Kidney capillary endothelial cell (primary cell): Measurements from ENCODE around the gene FGD2.
A peak's percentile ranks its signal among the peaks of the same experiment; 100 is the strongest.
"Not testable (repeated sequence)": the region's sequence is repeated elsewhere in the genome, so short reads cannot be mapped to it uniquely, and the experiment has no call there.

Experiments
- DNase-seq: peaks from one replicate; pipeline ENCODE4 v3.0.0-alpha.2; 2018; ENCODE audit warnings: low spot score

The FGD2 gene

DNA sequence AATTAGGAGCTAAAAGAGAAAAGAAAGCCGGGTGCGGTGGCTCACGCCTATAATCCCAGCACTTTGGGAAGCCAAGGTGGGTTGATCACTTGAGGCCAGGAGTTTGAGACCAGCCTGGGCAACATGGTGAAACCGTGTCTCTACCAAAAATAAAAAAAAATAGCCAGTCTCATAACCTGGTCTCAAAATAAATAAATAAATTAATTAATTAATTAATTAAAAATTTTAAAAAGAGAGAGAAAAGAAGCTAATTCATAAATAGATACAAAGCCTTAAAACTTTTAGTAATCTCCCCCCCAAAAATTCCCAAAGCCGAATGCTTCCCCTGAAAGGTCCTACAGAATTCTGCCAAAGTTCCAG lies 53.5 kb downstream of the FGD2 start:
- not testable (repeated sequence) for DNase-seq

DNA sequence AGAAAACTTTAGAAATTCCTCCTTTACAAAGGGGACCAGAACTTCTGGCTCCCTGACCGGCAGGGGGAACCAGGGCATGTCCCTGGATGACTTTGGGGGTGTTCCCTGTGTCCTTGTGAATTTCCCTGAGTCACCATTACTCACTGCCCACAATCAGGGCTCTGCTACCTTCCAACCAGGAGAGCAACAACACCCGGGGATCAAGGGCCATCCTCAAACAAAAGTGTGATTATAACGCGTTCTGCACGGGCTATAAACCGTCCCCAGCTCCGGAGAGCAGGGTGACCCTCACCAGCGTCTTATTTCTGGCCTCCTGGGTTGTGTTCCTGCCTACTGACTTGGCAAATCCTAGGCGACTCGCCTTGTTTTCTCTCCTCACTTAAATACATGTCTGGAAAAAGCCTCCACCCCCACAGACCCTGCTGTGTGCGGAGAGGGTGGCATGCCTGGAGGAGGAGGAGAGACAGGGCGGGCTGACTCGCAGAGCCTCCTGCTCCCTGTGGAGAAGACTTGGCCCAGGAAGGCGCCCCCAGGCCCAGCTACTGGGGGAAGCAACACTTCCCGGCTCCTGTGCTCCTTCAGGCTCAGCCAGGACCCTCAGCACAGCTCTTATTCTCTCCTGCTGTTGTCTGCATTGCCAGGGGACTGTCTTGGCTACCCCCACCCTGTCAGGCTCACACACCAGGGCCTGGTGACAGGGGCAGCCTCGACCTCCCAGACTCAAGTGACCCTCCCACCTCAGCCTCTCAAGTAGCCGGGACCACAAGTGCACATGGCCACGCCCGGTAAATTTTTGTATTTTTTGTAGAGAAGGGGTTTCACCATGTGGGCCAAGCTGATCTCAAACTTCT lies 54.1 kb downstream of the FGD2 start:
- peak; percentile 82 for DNase-seq

DNA sequence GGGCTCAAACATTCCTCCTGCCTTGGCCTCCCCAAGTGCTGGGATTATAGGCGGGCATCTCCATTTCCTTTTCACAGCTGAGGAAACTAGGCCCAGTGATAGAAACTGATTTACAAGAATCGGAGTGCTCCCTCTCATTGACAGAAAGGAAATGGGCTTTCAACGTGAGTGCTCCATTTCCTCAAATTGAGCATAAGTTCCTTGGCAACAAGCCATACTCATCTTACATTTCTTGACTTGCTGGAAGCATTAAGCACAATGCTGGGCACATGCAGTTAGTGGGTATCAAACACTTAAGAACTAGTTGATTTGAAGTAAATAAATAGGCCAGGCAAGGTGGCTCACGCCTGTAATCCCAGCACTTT lies 54.7 kb downstream of the FGD2 start:
- DNase-seq = no peak

DNA sequence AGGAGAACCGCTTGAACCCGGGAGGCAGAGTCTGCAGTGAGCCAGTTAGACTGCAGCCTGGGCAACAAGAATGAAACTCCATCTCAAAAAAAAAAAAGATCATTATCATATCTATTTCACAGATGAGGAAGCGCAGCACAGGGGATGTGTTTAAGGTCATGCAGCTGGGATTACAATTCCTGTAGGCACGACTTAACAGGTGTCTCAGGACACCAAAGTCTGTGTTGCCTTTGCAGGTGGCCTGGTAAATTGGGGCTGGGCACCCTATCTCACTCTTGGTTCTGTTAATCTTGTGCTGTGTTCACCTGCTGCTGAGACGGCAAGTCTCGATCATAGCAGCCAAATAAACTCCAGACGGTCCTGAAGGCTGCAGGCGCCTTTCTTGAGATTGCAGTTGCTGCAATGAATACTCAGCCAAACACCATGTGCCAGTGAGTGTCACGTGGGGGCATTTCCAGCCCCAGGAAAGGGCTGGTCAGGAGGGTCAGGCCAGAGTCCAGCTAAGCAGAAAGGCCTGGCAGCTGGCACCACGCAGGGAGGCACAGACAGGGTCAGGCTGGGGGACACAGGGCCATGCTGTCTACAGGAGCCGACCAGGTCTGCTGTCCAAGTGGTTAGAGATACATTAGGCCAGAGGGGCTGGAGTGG lies 55.8 kb downstream of the FGD2 start:
- DNase-seq = no peak

DNA sequence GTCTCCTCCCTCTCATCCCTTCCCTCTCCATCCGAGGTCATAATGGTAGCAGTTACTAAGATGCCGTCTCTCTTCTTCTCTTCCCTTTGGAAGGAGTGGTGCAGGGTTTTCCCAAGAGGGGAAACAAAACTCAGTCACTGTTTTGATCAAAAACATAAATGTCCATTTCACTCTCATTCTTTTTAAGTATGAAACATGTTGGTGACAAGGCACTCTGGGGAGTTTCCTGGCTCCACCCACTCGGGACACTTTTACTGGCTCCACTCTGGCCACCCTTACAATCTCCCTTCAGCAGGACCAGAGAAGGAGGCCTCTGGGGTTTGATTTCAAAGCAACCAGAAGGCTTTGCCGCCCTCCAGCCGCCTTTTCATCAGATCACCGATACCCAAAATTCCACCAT lies 57.0 kb downstream of the FGD2 start:
- DNase-seq = no peak

DNA sequence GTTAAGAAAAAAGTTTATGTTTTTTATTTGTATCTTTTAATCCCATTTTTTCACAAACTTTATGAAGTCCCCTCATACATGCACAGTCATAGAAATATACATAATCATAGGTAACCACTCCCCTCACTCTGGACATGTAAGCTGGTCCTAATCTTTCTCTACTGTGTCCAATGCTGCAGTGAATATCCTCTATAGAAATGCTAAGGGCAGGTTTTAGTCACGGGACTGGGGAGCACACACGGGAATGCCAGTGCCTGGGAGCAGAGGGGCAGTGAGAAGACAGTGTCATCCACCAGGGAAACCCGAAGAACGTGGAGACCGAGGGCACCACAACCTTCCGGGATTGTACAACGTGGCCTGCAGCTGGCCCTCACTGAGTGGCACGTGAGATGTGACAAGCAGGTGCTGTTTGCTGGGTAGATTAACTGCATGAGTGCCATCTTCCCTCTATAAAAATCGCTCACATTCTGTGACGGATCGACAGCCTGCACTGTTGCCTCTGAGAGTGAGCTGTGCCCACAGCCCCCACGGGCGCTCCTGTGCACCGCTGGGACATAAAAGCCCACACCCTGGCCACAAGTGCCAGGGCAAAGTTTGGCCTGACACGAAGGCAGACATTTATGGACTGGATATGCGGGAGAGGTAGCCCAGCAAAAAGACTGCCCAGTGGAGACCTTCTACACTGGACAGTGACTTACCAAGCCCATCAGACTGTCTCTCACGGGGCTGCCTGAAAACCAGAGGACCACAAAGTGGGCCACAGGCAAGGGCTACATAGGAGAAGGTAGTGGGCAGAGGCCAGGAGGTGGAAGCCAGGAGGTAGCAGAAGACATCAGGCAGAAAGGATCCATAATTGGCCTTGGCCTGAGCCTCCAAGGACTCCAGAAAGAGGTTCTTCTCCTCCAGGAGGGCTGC lies 63.2 kb downstream of the FGD2 start:
- no peak for DNase-seq

DNA sequence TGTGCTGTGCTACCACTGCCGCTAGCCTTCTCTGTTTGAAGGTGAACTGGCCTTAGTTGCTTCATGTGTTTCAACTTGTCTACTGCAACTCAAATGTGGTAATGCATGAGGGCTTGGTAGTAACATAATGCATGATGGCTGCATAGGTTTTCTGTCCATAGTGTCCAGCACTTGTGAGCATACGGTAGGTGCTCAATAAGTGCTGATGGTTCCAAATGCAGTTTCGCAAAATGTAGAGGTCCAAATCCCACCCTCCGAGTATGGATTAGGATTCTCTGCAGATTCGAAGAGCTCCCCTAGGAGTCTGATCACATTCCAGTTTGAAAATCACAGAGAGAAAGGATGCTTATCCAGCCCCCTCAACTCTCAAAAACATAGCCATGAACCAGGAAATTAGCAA lies 64.2 kb downstream of the FGD2 start:
- DNase-seq = no peak

DNA sequence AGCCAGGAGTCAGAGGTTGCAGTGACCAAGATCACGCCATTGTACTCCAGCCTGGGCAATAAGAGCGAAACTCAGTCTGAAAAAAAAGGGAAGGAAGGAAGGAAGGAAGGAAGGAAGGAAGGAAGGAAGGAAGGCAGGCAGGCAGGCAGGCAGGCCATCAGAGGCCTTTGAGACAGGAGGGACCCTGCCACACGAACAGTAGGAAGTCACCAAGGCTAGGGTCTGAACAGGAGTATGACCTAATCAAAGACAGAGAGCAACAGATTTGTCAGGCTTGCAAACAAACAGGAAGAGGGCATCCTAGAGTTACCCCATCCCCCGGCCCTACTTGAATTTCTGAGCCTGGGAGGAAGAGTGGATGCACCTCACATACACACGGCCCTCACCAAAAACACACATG lies 67.1 kb downstream of the FGD2 start:
- DNase-seq = no peak

DNA sequence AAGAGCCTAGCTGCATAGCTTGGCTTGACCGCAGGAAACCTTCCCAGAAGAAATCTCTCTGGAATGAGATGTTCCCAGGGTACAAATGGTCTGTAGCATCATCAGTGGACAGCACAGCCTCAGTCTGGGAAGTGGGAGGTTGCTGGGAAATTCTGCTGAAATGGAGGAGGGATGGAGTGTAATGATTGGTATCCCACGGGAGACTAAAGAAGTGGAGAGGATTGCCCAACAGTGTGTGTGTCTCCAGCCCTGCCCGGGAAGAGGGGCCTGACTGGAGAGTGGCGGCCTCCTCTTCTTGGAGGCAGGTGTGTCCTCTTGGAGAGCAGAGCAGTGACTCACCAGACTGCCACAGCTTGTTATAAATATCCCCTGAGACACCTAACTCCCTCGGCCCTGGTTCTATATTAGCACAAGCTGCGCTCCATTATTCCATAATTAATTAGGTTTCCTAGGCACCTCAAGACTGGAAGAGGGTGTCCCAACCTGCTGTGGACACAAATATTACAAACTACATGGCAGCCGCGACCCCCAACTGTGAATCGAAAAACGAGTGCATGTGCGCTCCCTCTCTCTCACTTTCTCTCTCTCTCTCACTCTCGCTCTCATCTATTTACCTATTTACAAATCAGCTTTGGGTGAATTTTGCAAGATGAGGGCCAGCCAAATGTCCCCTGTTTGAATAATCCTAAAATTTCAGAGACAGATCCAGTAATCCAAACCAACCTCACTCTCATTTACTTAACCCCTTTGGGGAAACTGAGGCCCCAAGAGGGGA lies 68.8 kb downstream of the FGD2 start:
- DNase-seq = no peak

DNA sequence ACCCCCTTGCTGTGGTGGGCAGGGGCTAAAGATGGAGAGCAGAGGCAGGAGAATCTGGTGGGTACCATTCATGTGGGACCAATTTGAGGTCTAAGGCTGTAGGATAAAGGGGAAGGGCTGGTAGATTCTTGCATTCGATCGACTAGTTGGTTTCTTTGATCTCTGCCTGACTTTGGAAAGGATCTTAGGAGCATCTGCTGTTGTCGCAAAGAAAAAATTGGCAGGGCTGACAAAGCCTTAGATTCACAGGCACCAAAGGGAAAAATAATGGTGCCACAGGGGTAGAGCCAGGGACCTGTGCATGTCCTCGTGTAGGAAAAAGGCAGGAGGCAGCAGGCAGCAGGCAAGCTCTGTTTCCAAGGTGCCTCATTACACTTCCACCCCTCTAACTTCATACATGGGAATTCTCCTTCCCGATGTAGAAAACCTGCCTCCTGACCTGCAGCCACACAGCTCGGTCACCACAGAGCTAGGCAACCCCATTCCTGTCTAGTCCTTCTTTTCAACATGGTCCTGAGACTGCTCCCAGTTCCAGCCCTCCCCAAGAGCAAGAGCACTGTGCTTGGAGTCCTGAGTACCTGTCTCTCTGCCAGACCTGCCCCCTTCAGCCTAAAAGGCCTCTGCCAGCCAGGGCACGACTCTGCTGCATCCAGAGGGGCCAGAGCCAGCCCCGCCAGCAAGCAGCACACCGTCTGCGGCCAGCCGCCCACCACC lies 71.9 kb downstream of the FGD2 start:
- DNase-seq = no peak

DNA sequence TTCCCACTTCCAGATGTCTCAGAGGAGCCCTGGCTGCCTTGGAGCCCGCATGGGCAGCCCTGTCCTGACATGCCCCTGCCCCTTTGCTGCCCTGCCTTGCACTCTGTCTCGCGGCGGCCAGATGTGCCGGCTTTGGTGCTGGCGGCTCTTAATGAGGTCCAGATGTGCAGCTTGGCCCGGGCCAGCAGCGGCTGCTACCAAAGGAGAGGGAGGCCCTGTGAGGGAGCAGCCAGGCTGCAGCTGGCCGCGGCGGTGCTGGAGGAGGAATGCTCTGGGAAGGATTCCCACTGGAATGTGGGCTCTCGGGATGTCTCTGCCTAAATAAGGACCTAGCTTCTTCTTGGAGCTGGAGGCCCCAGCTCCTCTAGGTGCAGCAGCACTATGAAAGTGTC lies 72.4 kb downstream of the FGD2 start:
- no peak for DNase-seq
